ENCODE data around the gene PODN.

PODN gene

GRCh38 chr1:53074313-53075154, 12.5 kb downstream of the PODN start:
- no peak for DNase-seq (ENCODE audit: low spot score)

GRCh38 chr1:53075206-53075605, 13.2 kb downstream of the PODN start:
- no peak for DNase-seq (ENCODE audit: low spot score)

DNA sequence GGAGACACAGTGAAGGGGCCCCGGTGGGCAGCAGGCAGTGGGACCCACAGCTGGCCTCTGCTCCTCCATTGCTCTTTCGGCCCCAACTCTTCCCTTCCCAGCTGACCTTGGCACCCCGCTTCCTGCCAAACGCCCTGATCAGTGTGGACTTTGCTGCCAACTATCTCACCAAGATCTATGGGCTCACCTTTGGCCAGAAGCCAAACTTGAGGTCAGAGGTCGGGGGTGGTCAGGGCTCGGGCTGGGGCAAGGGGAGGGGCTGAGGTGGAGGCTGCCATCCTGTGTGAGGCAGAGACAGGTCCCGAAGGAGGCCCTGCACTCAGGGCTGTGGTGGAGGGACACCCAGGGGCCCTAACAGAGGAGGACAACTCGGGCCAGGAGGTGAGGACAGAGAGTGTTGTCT, 13.7 kb downstream of the PODN start:
- no peak for DNase-seq (ENCODE audit: low spot score)

GRCh38 chr1:53076165-53076564, 14.2 kb downstream of the PODN start:
- no peak for DNase-seq (ENCODE audit: low spot score)

- DNase-seq (ENCODE audit: low spot score): no peak
Observed at GRCh38 chr1:53076721-53077598, 14.9 kb downstream of the PODN start.

DNA sequence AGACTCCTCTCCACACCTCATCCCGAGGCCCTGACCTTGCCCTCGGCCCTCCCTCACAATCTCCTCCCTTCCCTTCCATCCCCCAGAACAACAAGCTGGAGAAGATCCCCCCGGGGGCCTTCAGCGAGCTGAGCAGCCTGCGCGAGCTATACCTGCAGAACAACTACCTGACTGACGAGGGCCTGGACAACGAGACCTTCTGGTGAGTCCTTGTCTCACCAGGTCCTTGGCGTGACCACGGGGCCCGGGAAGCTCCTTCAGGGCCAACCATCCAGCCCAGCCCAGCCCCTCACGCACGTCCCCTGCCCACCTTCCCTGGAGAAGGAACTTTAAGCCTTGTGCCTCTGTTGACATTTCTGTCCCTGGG, 15.6 kb downstream of the PODN start:
- no peak for DNase-seq (ENCODE audit: low spot score)

DNA sequence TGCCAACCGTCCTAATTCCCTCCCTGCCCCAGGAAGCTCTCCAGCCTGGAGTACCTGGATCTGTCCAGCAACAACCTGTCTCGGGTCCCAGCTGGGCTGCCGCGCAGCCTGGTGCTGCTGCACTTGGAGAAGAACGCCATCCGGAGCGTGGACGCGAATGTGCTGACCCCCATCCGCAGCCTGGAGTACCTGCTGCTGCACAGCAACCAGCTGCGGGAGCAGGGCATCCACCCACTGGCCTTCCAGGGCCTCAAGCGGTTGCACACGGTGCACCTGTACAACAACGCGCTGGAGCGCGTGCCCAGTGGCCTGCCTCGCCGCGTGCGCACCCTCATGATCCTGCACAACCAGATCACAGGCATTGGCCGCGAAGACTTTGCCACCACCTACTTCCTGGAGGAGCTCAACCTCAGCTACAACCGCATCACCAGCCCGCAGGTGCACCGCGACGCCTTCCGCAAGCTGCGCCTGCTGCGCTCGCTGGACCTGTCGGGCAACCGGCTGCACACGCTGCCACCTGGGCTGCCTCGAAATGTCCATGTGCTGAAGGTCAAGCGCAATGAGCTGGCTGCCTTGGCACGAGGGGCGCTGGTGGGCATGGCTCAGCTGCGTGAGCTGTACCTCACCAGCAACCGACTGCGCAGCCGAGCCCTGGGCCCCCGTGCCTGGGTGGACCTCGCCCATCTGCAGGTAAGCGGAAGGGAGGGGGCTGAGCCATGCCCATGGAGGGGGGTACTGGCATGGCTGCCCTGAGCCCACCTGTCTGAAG, 16.5 kb downstream of the PODN start:
- no peak for DNase-seq (ENCODE audit: low spot score)

DNA sequence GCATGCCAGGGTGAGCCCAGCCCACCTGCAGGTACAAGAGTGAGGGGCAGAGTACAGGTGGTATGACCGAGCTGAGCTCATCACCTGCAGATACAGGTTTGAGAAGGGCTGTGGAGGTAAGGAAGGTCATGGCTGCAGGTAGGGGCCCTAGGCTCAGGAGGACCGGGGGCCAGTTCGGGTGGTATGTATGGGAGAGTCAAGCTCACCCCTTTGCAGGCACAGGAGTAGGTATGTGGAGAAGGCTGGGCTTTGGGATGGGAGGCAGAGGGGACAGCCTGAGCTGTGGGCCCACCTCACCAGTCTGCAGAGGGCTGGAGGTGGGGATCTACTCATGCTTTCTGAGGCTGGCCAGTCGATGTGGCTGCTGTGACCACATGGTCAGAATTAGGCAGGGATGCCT, 17.2 kb downstream of the PODN start:
- no peak for DNase-seq (ENCODE audit: low spot score)

DNA sequence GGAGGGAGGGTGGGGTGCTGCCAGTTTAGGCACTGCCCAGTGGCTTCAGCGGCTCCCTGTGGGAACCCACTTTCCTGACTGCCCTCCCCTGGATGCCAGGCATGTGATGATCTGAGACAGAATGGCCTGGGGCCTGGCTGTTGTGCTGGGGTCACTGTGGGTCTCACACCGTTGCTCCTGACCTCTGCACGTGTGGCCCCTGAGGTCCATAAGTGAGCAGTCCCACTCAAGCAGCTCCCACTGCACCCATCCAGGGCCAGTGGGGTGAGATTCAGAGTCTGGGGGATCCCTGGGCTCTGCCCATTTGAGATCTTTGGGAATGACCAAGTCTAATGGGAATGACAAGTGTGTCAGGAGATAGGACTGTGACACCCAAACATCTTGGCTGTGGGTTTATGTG, 18.0 kb downstream of the PODN start:
- no peak for DNase-seq (ENCODE audit: low spot score)

DNA sequence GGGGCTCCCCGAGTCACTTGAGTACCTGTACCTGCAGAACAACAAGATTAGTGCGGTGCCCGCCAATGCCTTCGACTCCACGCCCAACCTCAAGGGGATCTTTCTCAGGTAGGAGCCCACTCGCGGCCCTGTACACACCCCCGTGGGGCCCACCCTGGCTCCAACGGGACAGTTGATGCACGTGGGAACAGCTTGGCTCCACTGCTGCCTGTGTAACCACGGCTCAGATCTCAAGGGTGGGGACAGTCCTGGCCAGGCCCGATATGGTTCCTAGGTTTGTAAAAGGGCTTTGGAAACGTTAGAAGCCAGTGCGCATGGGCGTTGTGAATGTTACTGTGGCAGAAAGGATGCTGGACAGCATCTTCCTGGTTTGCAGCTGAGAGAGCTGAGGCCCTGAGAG, 18.8 kb downstream of the PODN start:
- DNase-seq (ENCODE audit: low spot score): no peak

GRCh38 chr1:53081384-53082066, 19.5 kb downstream of the PODN start:
- DNase-seq (ENCODE audit: low spot score): no peak

DNA sequence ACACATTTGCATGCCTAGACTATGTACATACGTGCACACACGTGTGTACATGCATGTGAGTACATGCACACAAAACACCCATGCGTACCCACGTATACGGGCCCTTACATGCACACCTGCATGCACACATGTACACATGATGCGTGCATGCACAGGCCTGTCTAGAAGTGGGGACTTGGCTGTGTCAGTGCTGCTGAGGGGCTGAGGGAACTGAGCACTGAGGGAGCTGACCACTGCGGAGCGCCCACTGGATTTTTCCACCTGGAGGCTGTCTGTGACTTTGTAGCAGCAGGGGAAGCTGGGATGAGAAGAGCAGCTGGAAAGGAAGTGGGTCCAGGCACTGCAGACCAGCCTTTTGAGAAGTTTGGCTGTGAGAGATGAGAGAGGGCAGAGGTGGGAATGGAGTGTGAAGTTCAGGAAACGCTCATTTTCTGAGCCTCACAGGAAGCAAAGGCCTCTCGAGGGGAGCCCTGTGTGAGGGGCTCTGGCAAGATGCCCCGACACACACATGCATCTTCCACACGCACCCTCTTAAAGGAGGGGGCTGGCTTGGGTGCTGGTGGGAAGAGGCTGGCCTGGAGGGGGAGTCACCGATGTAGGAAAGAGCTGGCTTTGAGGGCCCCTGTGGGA, 20.9 kb downstream of the PODN start:
- DNase-seq (ENCODE audit: low spot score): no peak

GRCh38 chr1:53083636-53084588, 21.9 kb downstream of the PODN start:
- DNase-seq (ENCODE audit: low spot score): no peak

- no peak for DNase-seq (ENCODE audit: low spot score)
Observed at GRCh38 chr1:53084589-53084971, 22.6 kb downstream of the PODN start.

DNA sequence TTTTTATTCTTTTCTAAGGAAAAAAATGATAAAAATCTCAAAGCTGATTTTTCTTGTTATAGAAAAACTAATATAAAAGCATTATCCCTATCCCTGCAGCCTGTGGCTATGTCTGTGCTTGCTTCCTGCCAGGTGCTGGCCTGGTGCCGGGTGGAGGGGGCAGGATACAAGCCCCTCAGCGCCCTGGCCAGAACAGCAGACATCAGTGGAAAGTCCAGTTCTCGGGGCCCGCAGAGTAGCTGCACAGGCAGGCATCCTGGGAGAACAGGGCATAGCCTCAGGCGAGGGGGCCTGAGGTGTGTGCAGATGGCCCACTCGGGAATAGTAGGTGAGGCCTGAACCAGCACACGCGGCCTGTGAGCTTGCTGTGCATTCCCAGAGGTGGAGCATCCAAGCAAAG, 23.4 kb downstream of the PODN start:
- DNase-seq (ENCODE audit: low spot score): no peak

GRCh38 chr1:53086491-53087070, 24.6 kb downstream of the PODN start:
- DNase-seq (ENCODE audit: low spot score): no peak

DNA sequence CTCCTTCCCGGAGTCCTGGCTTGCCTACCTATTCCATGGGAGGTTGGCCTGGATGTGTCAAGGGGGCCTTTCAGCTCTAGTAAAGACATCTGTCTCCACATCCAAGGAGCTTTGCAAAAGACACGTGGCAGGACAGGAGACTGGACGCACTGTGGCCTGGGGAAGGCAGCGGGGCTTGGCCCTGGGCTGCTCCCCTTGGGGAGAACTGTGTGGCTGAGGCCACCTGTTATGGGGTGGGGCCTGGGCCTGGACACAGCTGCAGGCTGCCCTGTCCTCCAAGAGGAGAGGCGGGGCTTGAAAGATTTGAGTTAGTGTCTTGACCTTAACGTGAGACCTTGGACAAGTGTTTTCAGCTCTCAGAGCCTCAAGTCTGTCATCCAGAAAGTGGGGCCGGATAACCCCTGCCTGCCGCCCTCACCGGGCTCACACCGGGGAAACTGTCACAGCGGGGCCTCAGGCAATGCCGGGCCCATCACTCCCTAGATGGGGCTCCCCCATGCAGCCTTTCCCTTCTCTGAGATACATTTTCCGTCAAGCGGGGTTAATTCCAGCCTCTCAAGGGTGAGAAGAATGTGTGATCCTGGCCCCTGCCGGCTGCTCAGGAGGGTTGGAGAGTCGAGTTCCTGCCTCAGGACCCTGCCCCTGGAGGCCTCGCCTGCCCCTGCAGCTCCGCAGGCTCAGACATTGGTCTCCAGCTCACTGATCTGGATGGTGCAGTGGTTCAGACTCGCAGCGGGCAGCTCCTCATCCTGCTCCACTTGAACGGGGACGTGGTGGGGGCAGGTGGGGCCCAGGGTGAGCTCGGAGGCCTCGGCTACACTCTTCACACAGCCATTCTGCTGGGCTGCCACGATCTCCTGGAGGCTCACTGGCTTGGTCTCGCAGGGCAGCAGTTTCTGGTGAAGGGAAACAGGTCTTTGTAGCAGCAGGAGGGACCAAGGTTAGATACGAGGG, 25.6 kb downstream of the PODN start:
- DNase-seq (ENCODE audit: low spot score): no peak

DNA sequence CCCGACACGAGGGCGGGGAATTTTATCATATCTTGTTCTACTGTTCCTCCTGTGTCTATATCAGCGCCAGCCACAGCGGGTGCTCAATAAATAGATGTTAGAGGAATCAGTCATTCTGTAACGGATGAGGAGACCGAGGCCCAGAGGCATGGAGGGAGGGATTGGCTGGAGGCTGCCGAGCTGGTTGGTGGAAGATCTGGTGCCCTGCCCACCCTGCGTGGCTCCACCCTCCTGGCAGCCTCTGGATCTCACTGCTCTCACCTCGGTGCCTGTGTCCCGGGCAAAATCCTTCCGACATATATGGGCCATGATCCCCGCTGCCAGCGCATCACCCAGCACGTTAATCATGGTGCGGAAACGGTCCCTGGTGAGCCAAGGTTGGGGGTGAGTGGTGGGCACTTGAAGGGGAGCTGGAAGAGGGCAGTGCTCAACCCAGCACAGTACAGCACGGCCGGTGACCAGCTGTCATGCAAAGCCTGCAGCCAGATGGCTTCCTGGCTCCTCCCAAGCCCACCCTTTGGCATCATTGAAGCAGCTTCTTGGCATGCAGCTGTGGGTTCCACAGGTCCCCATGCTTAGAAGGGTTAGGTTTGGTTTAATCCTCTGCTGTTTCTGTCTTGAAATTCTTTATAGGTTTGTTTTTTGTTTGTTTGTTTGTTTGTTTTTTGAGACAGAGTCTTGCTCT, 26.7 kb downstream of the PODN start:
- DNase-seq (ENCODE audit: low spot score): no peak
